Uterus (tissue), 4 donors: Measurements from ENCODE around the gene ATXN3L. TPM values are rescaled to one million over a fixed set of nuclear protein-coding genes. Genes with fewer than 3 reads are reported as not detected.

Experiments used
- DNase-seq, 2 donors: peaks; one replicate each; pipeline ENCODE4 v3.0.0-alpha.2; 2019 to 2020
- H3K27ac ChIP-seq, 2 donors: fragments of 200-600 bp; sonication (generic); 1 replicate in 1 of 2; 2 replicates in 1 of 2; pipeline ENCODE4 v1.5.1; 2016 to 2018
- H3K27me3 ChIP-seq, 2 donors: fragments of 200-600 bp; sonication (generic); one replicate each; pipeline ENCODE4 v1.5.1; 2018 to 2019; ENCODE audit warnings: control low read depth in 1 of 2
- H3K36me3 ChIP-seq, 2 donors: fragments of 200-600 bp; sonication (generic); one replicate each; pipeline ENCODE4 v1.5.1; 2019; ENCODE audit warnings: control low read depth in 1 of 2
- H3K4me1 ChIP-seq, 2 donors: fragments of 200-600 bp; sonication (generic); one replicate each; pipeline ENCODE4 v1.5.1; 2018 to 2019; ENCODE audit warnings: control low read depth in 1 of 2
- H3K4me3 ChIP-seq, 2 donors: fragments of 200-600 bp; sonication (generic); 1 replicate in 1 of 2; 2 replicates in 1 of 2; pipeline ENCODE4 v1.5.1; 2018 to 2019; ENCODE audit warnings: mild to moderate bottlenecking in 1 of 2
- H3K9me3 ChIP-seq, 2 donors: fragments of 200-600 bp; sonication (generic); one replicate each; pipeline ENCODE4 v1.5.1; 2019; ENCODE audit warnings: control low read depth in 1 of 2
- CTCF ChIP-seq, 4 experiments: fragments of 200-600 bp in 2 of 4; fragments of 450-650 bp in 2 of 4; sonication (generic) in 2 of 4; IDR thresholded peaks; one replicate each; pipeline ENCODE4 v1.5.1; 2016 to 2019; ENCODE audit warnings: antibody characterized with exemption in 4 of 4, mild to moderate bottlenecking in 2 of 4, moderate library complexity in 1 of 4
- POLR2A ChIP-seq, 2 donors: fragments of 450-650 bp; IDR thresholded peaks; one replicate each; pipeline ENCODE4 v1.6.1; 2016; ENCODE audit warnings: antibody characterized with exemption in 2 of 2, mild to moderate bottlenecking in 1 of 2, moderate library complexity in 1 of 2
- intact Hi-C: fragments of 100-400 bp; cut with DNase I; formaldehyde crosslinking; loops from one replicate; pipeline ENCODE4 v1.15.1; 2023; ENCODE audit warnings: low total_unique reads
- total RNA-seq, 4 donors: library from RNA; depleted of rRNA in 3 of 4; stranded (reverse); fragments of >200 nt in 3 of 4; gene quantifications; one replicate each; pipeline versions ENCODE4 v1.1.0 to v1.2.4, GENCODE V29; 2014 to 2023
- donor health status: DM: yes; HTN: yes; CAD: no.

Gene ATXN3L
- total RNA-seq, 4 donors from 2014 or later, result not detected

GRCh38 chrX:13285693-13286092, 34.2 kb downstream of the ATXN3L start:
- Histone ChIP-seq H3K9me3 (no peaks in the 10 kb centered on the region), H3K4me3 (no peak overlapping the region), H3K27ac (no peak overlapping the region), H3K27me3 (no peaks in the 10 kb centered on the region), H3K4me1 (no peaks in the 10 kb centered on the region), H3K36me3 (no peaks in the 10 kb centered on the region)
- DNase-seq, result no peak
- intact Hi-C loops, result no loop called here
- TF ChIP-seq CTCF (IDR thresholded peaks at IDR 0.05) (no peak), POLR2A (IDR thresholded peaks at IDR 0.05) (no peak)

- H3K27ac ChIP-seq, result no peak overlapping the region
- H3K9me3 ChIP-seq, result no peaks in the 10 kb centered on the region
- DNase-seq, result no peak
- H3K4me3 ChIP-seq, result no peak overlapping the region
- TF ChIP-seq CTCF (IDR thresholded peaks at IDR 0.05), result no peak
- no peak for TF ChIP-seq POLR2A (IDR thresholded peaks at IDR 0.05)
- H3K4me1 ChIP-seq, result no peaks in the 10 kb centered on the region
- intact Hi-C loops, result no loop called here
- no peaks in the 10 kb centered on the region for H3K36me3 ChIP-seq
- no peaks in the 10 kb centered on the region for H3K27me3 ChIP-seq
Measured at GRCh38 chrX:13285229-13285628, 34.6 kb downstream of the ATXN3L start.

- Histone ChIP-seq H3K27me3 (no peaks in the 10 kb centered on the region), H3K4me1 (no peaks in the 10 kb centered on the region), H3K27ac (no peak overlapping the region), H3K4me3 (no peak overlapping the region), H3K9me3 (no peaks in the 10 kb centered on the region), H3K36me3 (no peaks in the 10 kb centered on the region)
- no peak for TF ChIP-seq POLR2A (IDR thresholded peaks at IDR 0.05)
- TF ChIP-seq CTCF (IDR thresholded peaks at IDR 0.05), result no peak
- no peak for DNase-seq
- intact Hi-C loops, result no loop called here
Measured at GRCh38 chrX:13284570-13284969, 35.3 kb downstream of the ATXN3L start.

- no peaks in the 10 kb centered on the region for H3K4me1 ChIP-seq
- no peaks in the 10 kb centered on the region for H3K27me3 ChIP-seq
- H3K27ac ChIP-seq, result peak overlapping the region; percentile 29 to 59
- no peaks in the 10 kb centered on the region for H3K36me3 ChIP-seq
- H3K9me3 ChIP-seq, result no peaks in the 10 kb centered on the region
- peak in 1 of 2 donors; percentile 36 for DNase-seq
- intact Hi-C loops, result no loop called here
- TF ChIP-seq POLR2A (IDR thresholded peaks at IDR 0.05) (no peak), CTCF (IDR thresholded peaks at IDR 0.05) (no peak)
- no peak overlapping the region for H3K4me3 ChIP-seq
Measured at GRCh38 chrX:13283950-13284546, 35.8 kb downstream of the ATXN3L start.

- intact Hi-C loops, result no loop called here
- H3K4me3 ChIP-seq, result no peak overlapping the region
- no peaks in the 10 kb centered on the region for H3K9me3 ChIP-seq
- H3K4me1 ChIP-seq, result no peaks in the 10 kb centered on the region
- TF ChIP-seq CTCF (IDR thresholded peaks at IDR 0.05), result no peak
- no peak for TF ChIP-seq POLR2A (IDR thresholded peaks at IDR 0.05)
- no peak for DNase-seq
- peak overlapping the region; percentile 29 to 59 for H3K27ac ChIP-seq
- no peaks in the 10 kb centered on the region for H3K36me3 ChIP-seq
- H3K27me3 ChIP-seq, result no peaks in the 10 kb centered on the region
Measured at GRCh38 chrX:13283512-13283911, 36.3 kb downstream of the ATXN3L start.
